ENCODE data around the gene ZC3H18. TPM values are rescaled to one million over a fixed set of nuclear protein-coding genes. Genes with fewer than 3 reads are reported as not detected.
A peak's percentile ranks its signal among the peaks of the same experiment; 100 is the strongest.

ZC3H18 gene
- total RNA-seq, 1 donor from 2014 or later, result 88.5 TPM

GRCh38 chr16:88619859-88620815 lies 49.9 kb downstream of the ZC3H18 start:
- Mint-ChIP-seq H3K27me3 (ENCODE audit: low read depth) (no peaks in the 10 kb centered on the region), H3K36me3 (ENCODE audit: low read depth) (no peaks in the 10 kb centered on the region), H3K9me3 (no peaks in the 10 kb centered on the region), H3K4me3 (no peak overlapping the region), H3K4me1 (peaks cover 9% of the 10 kb centered on the region), H3K27ac (ENCODE audit: unreplicated experiment) (peak overlapping the region; percentile 12)
- TF ChIP-seq CTCF (conservative IDR thresholded peaks at IDR 0.05), result no peak
- DNase-seq (ENCODE audit: low read depth, low spot score), result no peak

- no peaks in the 10 kb centered on the region for H3K36me3 Mint-ChIP-seq (ENCODE audit: low read depth)
- TF ChIP-seq CTCF (conservative IDR thresholded peaks at IDR 0.05), result no peak
- no peak overlapping the region for H3K4me3 Mint-ChIP-seq
- H3K27ac Mint-ChIP-seq (ENCODE audit: unreplicated experiment), result no peak overlapping the region
- H3K27me3 Mint-ChIP-seq (ENCODE audit: low read depth), result no peaks in the 10 kb centered on the region
- peaks cover 9% of the 10 kb centered on the region for H3K4me1 Mint-ChIP-seq
- H3K9me3 Mint-ChIP-seq, result no peaks in the 10 kb centered on the region
- no peak for DNase-seq (ENCODE audit: low read depth, low spot score)
Observed at GRCh38 chr16:88622125-88622524, 51.9 kb downstream of the ZC3H18 start.

- no peaks in the 10 kb centered on the region for H3K27me3 Mint-ChIP-seq (ENCODE audit: low read depth)
- H3K36me3 Mint-ChIP-seq (ENCODE audit: low read depth), result no peaks in the 10 kb centered on the region
- H3K4me1 Mint-ChIP-seq, result peaks cover 9% of the 10 kb centered on the region
- TF ChIP-seq CTCF (conservative IDR thresholded peaks at IDR 0.05), result no peak
- no peaks in the 10 kb centered on the region for H3K9me3 Mint-ChIP-seq
- H3K4me3 Mint-ChIP-seq, result no peak overlapping the region
- H3K27ac Mint-ChIP-seq (ENCODE audit: unreplicated experiment), result no peak overlapping the region
- DNase-seq (ENCODE audit: low read depth, low spot score), result no peak
Observed at GRCh38 chr16:88622866-88623265, 52.7 kb downstream of the ZC3H18 start.

- Mint-ChIP-seq H3K4me1 (peaks cover 2% of the 10 kb centered on the region), H3K9me3 (no peaks in the 10 kb centered on the region), H3K27me3 (ENCODE audit: low read depth) (no peaks in the 10 kb centered on the region), H3K36me3 (ENCODE audit: low read depth) (no peaks in the 10 kb centered on the region), H3K4me3 (no peak overlapping the region), H3K27ac (ENCODE audit: unreplicated experiment) (peak overlapping the region; percentile 12)
- no peak for DNase-seq (ENCODE audit: low read depth, low spot score)
- no peak for TF ChIP-seq CTCF (conservative IDR thresholded peaks at IDR 0.05)
Observed at GRCh38 chr16:88623858-88624257, 53.7 kb downstream of the ZC3H18 start.

GRCh38 chr16:88624481-88624880 lies 54.3 kb downstream of the ZC3H18 start:
- Mint-ChIP-seq H3K36me3 (ENCODE audit: low read depth) (no peaks in the 10 kb centered on the region), H3K4me3 (no peak overlapping the region), H3K4me1 (no peaks in the 10 kb centered on the region), H3K9me3 (no peaks in the 10 kb centered on the region), H3K27me3 (ENCODE audit: low read depth) (no peaks in the 10 kb centered on the region), H3K27ac (ENCODE audit: unreplicated experiment) (no peak overlapping the region)
- no peak for TF ChIP-seq CTCF (conservative IDR thresholded peaks at IDR 0.05)
- DNase-seq (ENCODE audit: low read depth, low spot score), result no peak

Measured in neural crest cell (in vitro differentiated cells).